ENCODE data around the gene SUGCT.

Gene SUGCT

DNA sequence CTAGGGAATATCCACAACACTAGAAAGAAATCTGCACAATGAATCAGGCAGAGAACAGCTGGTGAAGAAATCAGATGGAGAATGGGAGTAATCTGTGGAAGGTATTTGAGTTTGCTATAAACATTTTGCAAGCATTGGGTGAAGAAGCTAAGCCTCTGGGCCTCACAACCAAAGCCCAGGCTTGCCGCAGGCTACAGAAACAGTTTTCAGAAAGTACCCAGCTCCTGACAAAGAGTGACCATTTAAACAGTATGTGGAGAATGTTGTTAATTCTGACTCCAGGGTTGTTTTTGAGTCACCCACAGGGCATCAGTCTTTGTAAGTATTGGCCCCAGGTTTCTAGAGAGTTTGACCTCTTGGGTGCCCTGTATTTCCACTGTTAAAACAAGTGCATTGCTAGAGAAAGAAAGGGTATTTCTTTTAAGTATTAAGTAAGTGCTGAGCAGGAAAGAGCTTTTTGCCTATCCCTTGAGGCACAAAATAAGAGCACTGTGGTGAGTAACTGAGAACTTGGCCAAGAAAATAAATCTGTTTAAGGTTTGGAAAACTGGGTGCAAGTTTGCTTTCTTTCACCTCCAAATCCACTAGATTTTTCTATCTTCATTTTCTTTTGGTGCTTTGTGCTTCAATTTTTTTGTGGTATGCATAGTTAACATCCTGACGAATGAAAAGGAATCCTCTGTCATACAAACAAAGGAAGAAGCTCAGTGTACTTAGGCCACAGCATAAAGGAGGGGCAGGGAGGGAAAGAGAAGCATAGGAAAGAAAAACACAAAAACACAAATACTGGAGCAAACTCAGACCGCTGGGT, 691.8 kb downstream of the SUGCT start:
- TF ChIP-seq, protein P1, sequence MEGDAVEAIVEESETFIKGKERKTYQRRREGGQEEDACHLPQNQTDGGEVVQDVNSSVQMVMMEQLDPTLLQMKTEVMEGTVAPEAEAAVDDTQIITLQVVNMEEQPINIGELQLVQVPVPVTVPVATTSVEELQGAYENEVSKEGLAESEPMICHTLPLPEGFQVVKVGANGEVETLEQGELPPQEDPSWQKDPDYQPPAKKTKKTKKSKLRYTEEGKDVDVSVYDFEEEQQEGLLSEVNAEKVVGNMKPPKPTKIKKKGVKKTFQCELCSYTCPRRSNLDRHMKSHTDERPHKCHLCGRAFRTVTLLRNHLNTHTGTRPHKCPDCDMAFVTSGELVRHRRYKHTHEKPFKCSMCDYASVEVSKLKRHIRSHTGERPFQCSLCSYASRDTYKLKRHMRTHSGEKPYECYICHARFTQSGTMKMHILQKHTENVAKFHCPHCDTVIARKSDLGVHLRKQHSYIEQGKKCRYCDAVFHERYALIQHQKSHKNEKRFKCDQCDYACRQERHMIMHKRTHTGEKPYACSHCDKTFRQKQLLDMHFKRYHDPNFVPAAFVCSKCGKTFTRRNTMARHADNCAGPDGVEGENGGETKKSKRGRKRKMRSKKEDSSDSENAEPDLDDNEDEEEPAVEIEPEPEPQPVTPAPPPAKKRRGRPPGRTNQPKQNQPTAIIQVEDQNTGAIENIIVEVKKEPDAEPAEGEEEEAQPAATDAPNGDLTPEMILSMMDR (IDR thresholded peaks at IDR 0.05; ENCODE audit: low read depth, low read length, missing control alignments), result no peak
- DNase-seq (ENCODE audit: extremely low read depth, low read depth), result no peak
- no peak overlapping the region for H3K4me3 ChIP-seq (replicated peaks; ENCODE audit: low read depth, low read length)

DNA sequence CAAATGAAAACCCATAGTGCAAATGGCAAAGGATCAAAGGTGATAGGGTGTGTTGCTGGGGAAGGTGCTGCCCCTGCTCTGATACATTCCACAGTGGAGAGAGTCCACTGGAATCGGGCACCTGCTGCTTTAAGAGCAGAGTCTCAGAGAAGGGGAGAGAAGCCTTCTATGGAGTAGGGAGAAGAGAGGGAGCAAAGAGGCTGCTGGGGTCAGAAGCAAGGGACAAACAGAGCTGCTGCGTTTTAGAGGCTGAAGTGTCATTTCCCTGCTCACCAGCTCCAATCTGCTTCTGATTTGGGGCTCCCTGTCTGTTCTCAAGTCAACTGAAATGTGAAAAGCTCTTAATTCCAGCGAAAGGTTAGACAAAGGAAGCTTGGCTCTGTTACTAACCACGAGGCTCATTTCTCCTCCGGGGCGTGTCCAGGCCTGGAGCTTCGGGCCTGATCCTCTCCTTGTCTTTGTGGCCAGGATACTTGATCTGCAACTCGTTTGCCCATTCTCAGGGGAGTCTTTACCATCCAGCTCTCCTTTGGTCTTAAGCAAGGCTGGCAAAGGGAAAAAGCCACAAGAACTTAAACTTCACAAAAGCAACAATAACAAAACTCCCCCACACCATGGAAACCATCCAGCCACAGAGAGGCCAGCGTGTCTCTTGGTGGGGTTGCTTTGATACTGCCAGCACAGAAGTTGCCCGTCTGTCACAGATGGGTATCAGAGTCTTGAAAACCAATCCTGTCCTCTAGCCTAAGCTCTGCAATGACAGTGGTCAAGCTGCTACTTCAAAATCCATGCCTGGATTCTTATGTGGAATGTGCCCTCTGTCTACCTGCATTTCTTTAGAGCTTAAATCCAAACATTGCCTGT, 692.6 kb downstream of the SUGCT start:
- TF ChIP-seq, protein P1 (IDR thresholded peaks at IDR 0.05; ENCODE audit: low read depth, low read length, missing control alignments), result no peak
- no peak for DNase-seq (ENCODE audit: extremely low read depth, low read depth)
- H3K4me3 ChIP-seq (replicated peaks; ENCODE audit: low read depth, low read length), result no peak overlapping the region

DNA sequence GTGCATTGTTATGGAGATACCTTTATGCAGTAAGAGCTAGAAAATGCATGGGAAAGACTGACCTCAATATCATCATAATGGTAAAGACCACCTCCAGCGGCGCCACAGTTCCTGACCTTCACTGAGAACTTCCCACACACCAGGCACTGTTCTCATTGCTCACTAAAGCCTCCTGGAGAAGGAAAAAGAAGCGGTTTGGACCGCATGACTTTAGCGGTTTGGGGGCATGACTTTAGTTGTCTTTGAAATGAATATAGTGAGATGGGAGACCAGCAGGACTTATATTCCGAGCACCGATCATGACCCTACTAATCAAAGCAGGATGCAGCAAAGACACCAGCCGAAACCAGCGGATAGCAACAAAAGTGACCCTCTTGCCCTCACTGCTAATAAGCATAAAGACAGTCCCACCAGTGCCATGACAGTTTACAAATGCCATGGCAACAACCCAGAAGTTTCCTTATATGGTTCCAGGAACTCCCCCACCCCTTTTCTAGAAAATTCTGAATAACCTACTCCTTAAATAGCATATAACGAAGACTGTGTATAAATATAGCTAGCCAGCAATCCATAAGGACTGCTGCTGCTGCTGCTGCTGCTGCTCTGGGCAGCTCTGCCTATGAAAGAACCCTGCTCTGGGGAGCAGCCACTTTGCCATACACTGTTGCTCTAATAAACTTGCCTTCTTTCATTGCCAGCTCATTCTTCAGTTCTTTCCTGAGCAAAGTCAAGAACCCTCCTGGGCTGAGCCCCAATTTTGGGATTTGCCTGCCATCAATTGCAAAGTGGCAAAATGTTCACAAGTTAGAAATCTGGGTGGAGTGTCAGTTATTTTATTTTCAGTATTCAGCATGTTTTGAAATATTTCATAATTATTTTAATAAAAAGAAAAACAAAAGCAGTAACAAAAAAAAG, 694.1 kb downstream of the SUGCT start:
- DNase-seq (ENCODE audit: extremely low read depth, low read depth), result no peak
- H3K4me3 ChIP-seq (replicated peaks; ENCODE audit: low read depth, low read length), result no peak overlapping the region
- TF ChIP-seq, protein P1 (IDR thresholded peaks at IDR 0.05; ENCODE audit: low read depth, low read length, missing control alignments), result no peak

DNA sequence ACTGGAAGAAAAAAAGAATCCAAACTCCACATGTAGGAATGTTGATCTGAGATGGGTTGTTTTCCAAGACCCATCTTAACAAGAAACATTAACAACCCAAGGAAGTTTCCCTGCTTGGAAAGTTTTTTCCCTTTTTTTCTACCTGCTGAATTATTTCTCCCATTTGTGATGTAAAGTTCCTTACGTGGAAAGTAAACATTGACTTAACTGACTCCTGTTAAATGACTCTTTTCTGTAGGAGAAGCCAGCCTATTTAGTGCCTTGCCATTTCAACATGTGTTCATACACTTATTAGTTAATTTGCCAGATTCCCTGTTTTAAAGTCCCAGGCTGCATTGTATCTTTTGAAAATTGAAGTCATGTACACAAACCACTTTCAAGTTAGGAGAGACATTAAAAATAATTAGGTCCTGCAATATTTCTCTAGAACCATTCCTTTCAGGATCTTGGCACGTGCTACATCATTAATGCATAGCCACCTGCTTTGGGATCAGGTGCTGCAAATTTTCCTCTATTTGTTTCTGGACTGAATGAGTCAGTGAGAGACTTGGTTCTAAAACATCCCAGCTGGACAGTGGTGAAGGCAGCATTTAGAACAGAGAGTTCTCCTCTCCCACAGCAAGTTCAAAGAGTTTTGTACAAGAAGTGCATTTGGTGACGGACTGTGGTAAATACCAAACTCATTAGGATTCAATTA, 698.5 kb downstream of the SUGCT start:
- H3K4me3 ChIP-seq (replicated peaks; ENCODE audit: low read depth, low read length), result no peak overlapping the region
- DNase-seq (ENCODE audit: extremely low read depth, low read depth), result no peak
- TF ChIP-seq, protein P1 (IDR thresholded peaks at IDR 0.05; ENCODE audit: low read depth, low read length, missing control alignments), result no peak

DNA sequence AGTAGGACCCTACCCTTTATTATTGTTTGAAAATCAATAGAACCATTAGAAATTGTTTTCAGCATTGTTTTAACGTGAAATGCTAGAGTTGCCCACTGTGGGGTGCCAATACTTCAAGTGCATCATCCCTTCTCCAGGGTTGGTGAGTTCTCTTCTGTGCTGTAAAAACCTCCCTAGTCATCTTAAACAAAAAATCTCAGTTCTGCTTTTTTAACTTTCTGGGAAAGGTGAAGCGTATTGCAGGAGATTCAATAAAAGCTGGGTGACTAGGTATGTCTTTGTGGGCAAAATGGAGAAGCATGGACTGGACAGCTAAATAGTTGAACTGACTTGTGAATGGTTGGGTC, 699.1 kb downstream of the SUGCT start:
- no peak for DNase-seq (ENCODE audit: extremely low read depth, low read depth)
- H3K4me3 ChIP-seq (replicated peaks; ENCODE audit: low read depth, low read length), result no peak overlapping the region
- TF ChIP-seq, protein P1 (IDR thresholded peaks at IDR 0.05; ENCODE audit: low read depth, low read length, missing control alignments), result peak; percentile 22

DNA sequence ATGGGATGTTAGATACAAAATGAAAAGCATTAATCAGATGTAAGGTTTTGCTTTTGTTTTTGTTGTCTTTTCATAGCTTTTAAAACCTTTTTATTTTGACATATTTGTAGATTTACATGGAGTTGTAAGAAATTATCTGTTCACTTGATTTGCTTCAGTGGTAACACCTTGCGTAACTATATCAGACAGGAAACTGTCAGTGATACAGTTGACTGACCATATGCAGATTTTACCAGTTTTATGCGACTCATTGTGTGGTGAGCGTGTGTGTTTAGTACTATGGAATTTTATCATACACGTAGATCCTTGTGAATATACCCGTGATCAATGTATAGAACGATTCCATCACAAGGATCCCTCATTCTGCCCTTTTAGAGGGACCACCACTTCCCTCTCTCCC, 701.4 kb downstream of the SUGCT start:
- TF ChIP-seq, protein P1 (IDR thresholded peaks at IDR 0.05; ENCODE audit: low read depth, low read length, missing control alignments), result no peak
- no peak overlapping the region for H3K4me3 ChIP-seq (replicated peaks; ENCODE audit: low read depth, low read length)
- DNase-seq (ENCODE audit: extremely low read depth, low read depth), result no peak
